H1 (cell line): ENCODE measurements around the gene MGAT5B. TPM values are rescaled to one million over a fixed set of nuclear protein-coding genes. Genes with fewer than 3 reads are reported as not detected.

Experiments used
- ATF2 ChIP-seq: IDR thresholded peaks from 2 replicates; pipeline ENCODE4 v1.6.1; 2012; ENCODE audit warnings: low read length, inconsistent platforms
- CBX5 ChIP-seq: fragments of 300-800, 300-1000 bp; sonication (generic); IDR thresholded peaks from 2 replicates; pipeline ENCODE4 v1.7.1; 2016; ENCODE audit warnings: antibody characterized with exemption, low read length, low read depth
- RNF2 ChIP-seq: fragments of 200-900, 300-1000 bp; sonication (generic); IDR thresholded peaks from 2 replicates; pipeline ENCODE4 v1.7.1; 2016; ENCODE audit warnings: borderline replicate concordance, low read depth, mild to moderate bottlenecking, antibody characterized with exemption, low read length; ENCODE audit not compliant: poor library complexity, severe bottlenecking; ENCODE audit errors: missing control alignments
- polyA plus RNA-seq, 7 experiments: library from polyadenylated mRNA; depleted of rRNA in 3 of 7; stranded (reverse) in 5 of 7; unstranded in 2 of 7; fragments of >200 nt in 5 of 7; fragments of 200-250 nt in 2 of 7; gene quantifications; 1 replicate in 5 of 7; 2 replicates in 1 of 7; 4 replicates in 1 of 7; pipeline versions ENCODE4 v1.2.1 to v1.2.3, GENCODE V29; 2011 to 2013; ENCODE audit warnings: missing spikeins in 2 of 7, mixed read lengths in 2 of 7
- total RNA-seq: library from RNA; stranded (reverse); fragmentation: NEBNext Ultra II Directional; extraction: Animal tissue kit (Norgen Biotek cat#: 25700); gene quantifications from 2 replicates; pipeline ENCODE4 v1.2.1, GENCODE V29; 2021

The MGAT5B gene
- total and polyA plus RNA-seq, 2 of the 8 experiments (the other 6 are each of a cell fraction or from before 2014, with no cell fraction given), result 7.9 to 8.2 TPM

- TF ChIP-seq RNF2 (no peak), CBX5 (no peak), ATF2 (no peak)
These were observed 47.6 kb upstream of the MGAT5B start (continued) for GRCh38 chr17:76820561-76820960.
